Mononuclear cell (primary cell): ENCODE measurements around the gene PTPRG. TPM values are rescaled to one million over a fixed set of nuclear protein-coding genes. Genes with fewer than 3 reads are reported as not detected.
"Not testable (repeated sequence)": the region's sequence is repeated elsewhere in the genome, so short reads cannot be mapped to it uniquely, and the experiment has no call there.

ENCODE experiments used
- H3K27me3 ChIP-seq: 2 replicates; pipeline ENCODE4 v1.6.0; 2011; ENCODE audit warnings: low read length, control low read depth; ENCODE audit not compliant: insufficient read depth
- H3K4me1 ChIP-seq: 2 replicates; pipeline ENCODE4 v1.5.1; 2011; ENCODE audit warnings: mild to moderate bottlenecking, low read length, control low read depth; ENCODE audit not compliant: insufficient read depth
- H3K4me3 ChIP-seq: 2 replicates; pipeline ENCODE4 v1.5.1; 2011; ENCODE audit warnings: mild to moderate bottlenecking, low read length, moderate library complexity
- H3K9me3 ChIP-seq: 2 replicates; pipeline ENCODE4 v1.5.1; 2011; ENCODE audit warnings: low read depth, mild to moderate bottlenecking, control low read depth, low read length
- total RNA-seq: library from RNA; depleted of rRNA; stranded (reverse); fragments of >200 nt; gene quantifications from one replicate; pipeline ENCODE4 v1.2.3, GENCODE V29; 2012

Gene PTPRG
- total RNA-seq, 1 donor, result 0.42 TPM

- no peaks in the 10 kb centered on the region for H3K4me1 ChIP-seq
- H3K9me3 ChIP-seq, result no peaks in the 10 kb centered on the region
- no peaks in the 10 kb centered on the region for H3K27me3 ChIP-seq
- H3K4me3 ChIP-seq, result no peak overlapping the region
Observed at GRCh38 chr3:61733000-61733399, 171.6 kb downstream of the PTPRG start.

DNA sequence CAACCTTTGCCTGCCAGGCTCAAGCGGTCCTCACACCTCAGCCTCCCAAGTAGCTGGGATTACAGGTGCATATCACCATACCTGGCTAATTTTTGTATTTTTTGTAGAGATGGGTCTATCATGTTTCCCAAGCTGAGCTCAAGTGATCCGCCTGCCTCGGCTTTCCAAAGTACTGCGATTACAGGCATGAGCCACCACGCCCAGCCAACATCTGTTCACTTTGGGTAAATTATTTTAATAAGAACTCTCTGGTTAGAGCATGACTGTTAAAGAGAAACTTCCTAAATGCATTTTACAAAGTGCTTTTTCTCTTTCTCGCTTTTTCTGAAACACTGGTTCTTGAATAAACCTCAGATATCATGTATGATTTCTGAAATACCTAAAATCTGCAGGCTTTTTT, 172.5 kb downstream of the PTPRG start:
- no peaks in the 10 kb centered on the region for H3K9me3 ChIP-seq
- H3K27me3 ChIP-seq, result no peaks in the 10 kb centered on the region

GRCh38 chr3:61734749-61735686, 173.6 kb downstream of the PTPRG start:
- Histone ChIP-seq H3K4me1 (no peaks in the 10 kb centered on the region), H3K4me3 (no peak overlapping the region), H3K9me3 (no peaks in the 10 kb centered on the region)

More for the DNA sequence above, 172.5 kb downstream of the PTPRG start:
- Histone ChIP-seq H3K4me3 (no peak overlapping the region), H3K4me1 (no peaks in the 10 kb centered on the region)

GRCh38 chr3:61736506-61736905, 175.1 kb downstream of the PTPRG start:
- H3K4me3 ChIP-seq, result no peak overlapping the region
- H3K27me3 ChIP-seq, result no peaks in the 10 kb centered on the region
- H3K4me1 ChIP-seq, result no peaks in the 10 kb centered on the region
- no peaks in the 10 kb centered on the region for H3K9me3 ChIP-seq

More at GRCh38 chr3:61734749-61735686, 173.6 kb downstream of the PTPRG start:
- no peaks in the 10 kb centered on the region for H3K27me3 ChIP-seq

- Histone ChIP-seq H3K27me3 (no peaks in the 10 kb centered on the region), H3K9me3 (no peaks in the 10 kb centered on the region), H3K4me3 (no peak overlapping the region), H3K4me1 (no peaks in the 10 kb centered on the region)
Observed at GRCh38 chr3:61739640-61740039, 178.3 kb downstream of the PTPRG start.

GRCh38 chr3:61740494-61740893, 179.1 kb downstream of the PTPRG start:
- Histone ChIP-seq H3K4me1 (no peaks in the 10 kb centered on the region), H3K9me3 (no peaks in the 10 kb centered on the region), H3K4me3 (no peak overlapping the region), H3K27me3 (no peaks in the 10 kb centered on the region)

GRCh38 chr3:61741551-61741950, 180.2 kb downstream of the PTPRG start:
- Histone ChIP-seq H3K4me3 (no peak overlapping the region), H3K27me3 (no peaks in the 10 kb centered on the region), H3K4me1 (no peaks in the 10 kb centered on the region), H3K9me3 (no peaks in the 10 kb centered on the region)

DNA sequence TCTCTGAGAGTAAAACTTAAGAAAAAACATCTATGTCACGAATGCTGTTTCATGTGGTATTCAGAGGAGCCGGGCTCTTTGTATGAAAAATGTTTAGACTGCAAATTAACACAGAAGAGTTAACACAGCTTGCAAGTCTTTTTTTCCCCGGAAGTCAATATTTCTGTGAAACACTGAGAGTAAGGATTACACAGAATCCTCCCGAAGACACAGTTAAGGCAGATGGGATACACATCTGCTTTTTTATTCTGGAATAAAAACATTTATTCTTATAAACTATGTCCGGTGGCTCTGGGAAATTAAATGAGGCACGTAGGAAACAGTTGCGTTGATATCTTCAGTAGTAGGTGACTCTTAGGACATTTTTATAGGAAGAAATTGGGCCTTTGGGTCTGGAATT, 180.6 kb downstream of the PTPRG start:
- no peaks in the 10 kb centered on the region for H3K9me3 ChIP-seq
- no peak overlapping the region for H3K4me3 ChIP-seq
- H3K4me1 ChIP-seq, result no peaks in the 10 kb centered on the region
- H3K27me3 ChIP-seq, result no peaks in the 10 kb centered on the region

DNA sequence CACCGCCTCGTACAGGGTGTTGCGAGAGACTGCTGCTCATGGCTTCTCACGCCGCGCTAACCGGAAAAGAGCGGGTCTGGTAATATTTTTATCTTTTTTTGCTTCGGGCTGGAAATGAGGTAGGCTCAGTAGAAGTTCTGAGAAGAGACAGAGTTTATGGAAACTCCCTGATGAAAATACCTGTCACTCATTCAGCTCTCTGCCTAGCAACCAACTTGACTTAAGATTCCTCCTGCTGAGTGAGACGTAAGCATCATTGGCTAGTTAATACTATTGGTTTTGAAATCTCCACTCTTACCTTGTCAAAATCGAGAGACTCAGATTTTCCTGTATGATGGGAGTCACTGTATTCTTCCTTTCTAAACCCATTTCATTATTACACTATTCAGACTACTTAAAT, 181.7 kb downstream of the PTPRG start:
- Histone ChIP-seq H3K4me3 (no peak overlapping the region), H3K27me3 (no peaks in the 10 kb centered on the region), H3K9me3 (no peaks in the 10 kb centered on the region), H3K4me1 (no peaks in the 10 kb centered on the region)

DNA sequence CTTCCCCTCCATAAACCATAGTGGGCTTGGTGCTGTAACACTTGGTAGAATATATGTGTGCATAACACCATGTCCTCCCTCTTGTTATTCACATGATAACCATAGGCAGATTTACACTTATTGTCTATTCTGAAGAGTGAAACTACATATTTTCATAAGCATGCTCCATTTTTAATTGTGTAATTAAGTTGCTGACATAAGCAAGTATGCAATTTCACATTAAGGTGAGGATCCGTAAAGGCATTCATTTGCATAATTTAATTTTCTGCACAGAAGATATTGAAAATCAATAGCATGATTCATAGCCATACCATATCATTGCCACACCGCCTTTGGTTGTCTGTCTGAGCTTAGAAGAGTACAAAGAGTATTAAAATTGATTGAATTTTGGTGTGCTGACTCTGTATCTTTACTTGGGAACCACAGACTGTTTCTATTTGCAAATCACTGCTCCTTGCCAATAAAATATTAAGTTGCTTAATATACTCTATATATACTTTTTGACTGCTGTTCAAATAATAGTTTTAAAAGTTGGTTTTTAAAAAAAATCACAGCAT, 182.4 kb downstream of the PTPRG start:
- no peaks in the 10 kb centered on the region for H3K4me1 ChIP-seq
- no peaks in the 10 kb centered on the region for H3K27me3 ChIP-seq
- no peak overlapping the region for H3K4me3 ChIP-seq
- no peaks in the 10 kb centered on the region for H3K9me3 ChIP-seq

- Histone ChIP-seq H3K4me3 (no peak overlapping the region), H3K27me3 (no peaks in the 10 kb centered on the region)
Observed at GRCh38 chr3:61748288-61748687, 186.9 kb downstream of the PTPRG start.

GRCh38 chr3:61750766-61751165, 189.4 kb downstream of the PTPRG start:
- Histone ChIP-seq H3K4me3 (no peak overlapping the region), H3K27me3 (no peaks in the 10 kb centered on the region), H3K4me1 (no peaks in the 10 kb centered on the region), H3K9me3 (no peaks in the 10 kb centered on the region)

More at GRCh38 chr3:61748288-61748687, 186.9 kb downstream of the PTPRG start:
- Histone ChIP-seq H3K4me1 (no peaks in the 10 kb centered on the region), H3K9me3 (no peaks in the 10 kb centered on the region)

GRCh38 chr3:61758839-61759238, 197.5 kb downstream of the PTPRG start:
- Histone ChIP-seq H3K4me3 (no peak overlapping the region), H3K27me3 (no peaks in the 10 kb centered on the region), H3K9me3 (no peaks in the 10 kb centered on the region), H3K4me1 (no peaks in the 10 kb centered on the region)

- H3K9me3 ChIP-seq, H3K4me1 ChIP-seq, H3K4me3 ChIP-seq, H3K27me3 ChIP-seq: not testable (repeated sequence)
Observed at GRCh38 chr3:61760783-61761182, 199.4 kb downstream of the PTPRG start.

DNA sequence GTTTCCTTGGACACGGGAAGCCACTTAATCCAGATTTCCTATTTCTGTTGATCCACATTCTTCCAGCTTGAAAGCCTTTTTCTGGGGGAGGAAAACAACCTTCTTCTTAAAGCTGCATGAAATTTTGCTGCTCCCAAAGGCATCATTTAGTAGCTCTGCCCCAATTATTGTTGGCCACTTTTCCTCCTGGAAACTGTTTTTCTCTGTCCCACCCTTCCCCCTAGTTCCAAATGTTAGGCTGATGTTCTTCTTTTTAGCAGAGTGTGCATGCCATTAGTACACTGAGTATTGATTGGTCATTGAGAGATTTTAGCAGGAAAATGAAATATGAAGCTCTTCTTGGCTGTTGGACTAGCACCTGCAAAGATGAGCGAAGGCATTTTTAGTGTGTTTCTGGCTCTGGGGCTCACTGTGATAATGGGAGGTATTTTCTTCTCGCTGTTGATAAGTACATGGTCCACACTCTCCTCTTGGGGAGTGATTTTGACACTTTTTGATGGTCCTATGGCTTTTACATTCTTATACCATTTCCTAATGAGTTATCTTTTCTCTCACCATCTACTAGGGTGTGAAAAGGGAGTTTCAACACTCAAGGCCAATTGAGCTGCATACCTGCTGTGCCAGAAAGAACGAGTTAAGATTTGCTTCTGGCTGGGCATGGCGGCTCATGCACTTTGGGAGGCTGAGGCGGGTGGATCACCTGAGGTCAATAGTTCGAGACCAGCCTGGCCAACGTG, 200.5 kb downstream of the PTPRG start:
- no peaks in the 10 kb centered on the region for H3K27me3 ChIP-seq
- no peak overlapping the region for H3K4me3 ChIP-seq
- H3K4me1 ChIP-seq, result no peaks in the 10 kb centered on the region
- H3K9me3 ChIP-seq, result no peaks in the 10 kb centered on the region
